Keratinocyte (primary cell): Measurements from ENCODE around the gene ZBTB46. TPM values are rescaled to one million over a fixed set of nuclear protein-coding genes. Genes with fewer than 3 reads are reported as not detected.

ENCODE experiments used
- DNase-seq: peaks from one replicate; pipeline ENCODE4 v3.0.0-alpha.2; 2011; ENCODE audit warnings: low read depth, missing footprints, low spot score
- FAIRE-seq: peaks from 2 replicates; lab custom pipeline; 2011; peaks lifted over from hg19 to GRCh38; lab: Jason Lieb, UNC
- H2AFZ ChIP-seq: 2 replicates; pipeline ENCODE4 v1.6.0; 2012; ENCODE audit warnings: low read length, control low read depth, inconsistent platforms; ENCODE audit not compliant: control insufficient read depth
- H3K27ac ChIP-seq: 2 replicates; pipeline ENCODE4 v1.5.1; 2011; ENCODE audit warnings: low read length; ENCODE audit not compliant: control insufficient read depth, insufficient read depth
- H3K27me3 ChIP-seq: 3 replicates; pipeline ENCODE4 v1.6.0; 2011; ENCODE audit warnings: low read length; ENCODE audit not compliant: control insufficient read depth, insufficient read depth; ENCODE audit errors: extremely low read depth
- H3K36me3 ChIP-seq, 2 experiments: 2 replicates in 1 of 2; 3 replicates in 1 of 2; pipeline ENCODE4 v1.5.1; 2011; ENCODE audit warnings: low read length in 2 of 2, mild to moderate bottlenecking in 1 of 2; ENCODE audit not compliant: control insufficient read depth in 2 of 2, insufficient read depth in 2 of 2; ENCODE audit errors: extremely low read depth in 1 of 2
- H3K4me1 ChIP-seq: 3 replicates; pipeline ENCODE4 v1.5.1; 2011; ENCODE audit warnings: low read length; ENCODE audit not compliant: control insufficient read depth, insufficient read depth; ENCODE audit errors: extremely low read depth
- H3K4me2 ChIP-seq: 3 replicates; pipeline ENCODE4 v1.6.0; 2011; ENCODE audit warnings: low read depth, low read length; ENCODE audit not compliant: control insufficient read depth, insufficient read depth; ENCODE audit errors: extremely low read depth
- H3K4me3 ChIP-seq, 3 experiments: fragments of 200-600 bp in 1 of 3; sonication (generic) in 1 of 3; 2 replicates in 2 of 3; 3 replicates in 1 of 3; pipeline ENCODE4 v1.5.1; 2011 to 2016; ENCODE audit warnings: low read length in 3 of 3, mild to moderate bottlenecking in 3 of 3, control low read depth in 2 of 3, inconsistent platforms in 1 of 3, low read depth in 1 of 3, mixed read lengths in 1 of 3, mixed run types in 1 of 3, moderate library complexity in 1 of 3; ENCODE audit not compliant: control insufficient read depth in 2 of 3, insufficient read depth in 2 of 3; ENCODE audit errors: extremely low read depth in 1 of 3
- H3K79me2 ChIP-seq: 2 replicates; pipeline ENCODE4 v1.6.0; 2012; ENCODE audit warnings: low read length; ENCODE audit not compliant: control insufficient read depth, insufficient read depth
- H3K9ac ChIP-seq: 3 replicates; pipeline ENCODE4 v1.6.0; 2011; ENCODE audit warnings: low read length; ENCODE audit not compliant: control insufficient read depth, insufficient read depth; ENCODE audit errors: extremely low read depth
- H3K9me1 ChIP-seq: 3 replicates; pipeline ENCODE4 v1.6.0; 2011; ENCODE audit warnings: low read length; ENCODE audit not compliant: control insufficient read depth, insufficient read depth; ENCODE audit errors: extremely low read depth
- H3K9me3 ChIP-seq: 2 replicates; pipeline ENCODE4 v1.5.1; 2012; ENCODE audit warnings: low read depth, low read length; ENCODE audit not compliant: control insufficient read depth
- H4K20me1 ChIP-seq: 3 replicates; pipeline ENCODE4 v1.6.0; 2011; ENCODE audit warnings: low read length; ENCODE audit not compliant: control insufficient read depth, insufficient read depth; ENCODE audit errors: extremely low read depth
- EZH2 ChIP-seq: IDR thresholded peaks from one replicate; pipeline ENCODE4 v1.6.1; 2012; ENCODE audit warnings: inconsistent platforms, mild to moderate bottlenecking, low read length, moderate library complexity
- dilution Hi-C: fragments of 300-500 bp; cut with MboI; formaldehyde crosslinking; loops from one replicate; pipeline ENCODE4 v1.7.0; 2020; ENCODE audit warnings: low sequenced_read_pairs; ENCODE audit not compliant: extremely low pct_ligation_motif_present
- polyA plus RNA-seq, 5 experiments: library from polyadenylated mRNA; depleted of rRNA in 3 of 5; stranded (reverse) in 3 of 5; stranded (forward) in 1 of 5; unstranded in 1 of 5; fragments of >200 nt; gene quantifications; 1 replicate in 1 of 5; 2 replicates in 3 of 5; 3 replicates in 1 of 5; pipeline versions ENCODE4 v1.2.1 to v1.2.3, GENCODE V29; 2011 to 2012; ENCODE audit warnings: missing spikeins in 2 of 5, low read depth in 1 of 5, low replicate concordance in 1 of 5
- TF ChIP-seq, protein P1 (sequence below), 3 experiments: IDR thresholded peaks in 1 of 3; conservative IDR thresholded peaks in 1 of 3; optimal IDR thresholded peaks in 1 of 3; 2 replicates in 2 of 3; 3 replicates in 1 of 3; pipeline versions ENCODE3 to v1.5.1; 2011; ENCODE audit warnings: low read length in 3 of 3, mild to moderate bottlenecking in 3 of 3, moderate library complexity in 2 of 3, control low read depth in 1 of 3, inconsistent platforms in 1 of 3; ENCODE audit not compliant: insufficient read depth in 2 of 3; ENCODE audit errors: extremely low read depth in 1 of 3

The ZBTB46 gene
- polyA plus RNA-seq, 1 donor (not counting 4 experiments of a cell fraction or from before 2014, with no cell fraction given) = 0.12 TPM

GRCh38 chr20:63702036-63702665 is 128.9 kb downstream of the ZBTB46 start:
- Histone ChIP-seq H3K4me2 (no peak overlapping the region), H3K9ac (no peak overlapping the region), H3K9me1 (no peaks in the 10 kb centered on the region), H3K27me3 (no peaks in the 10 kb centered on the region), H4K20me1 (peaks cover 4% of the 10 kb centered on the region), H3K27ac (no peak overlapping the region), H3K4me1 (peaks cover 38% of the 10 kb centered on the region), H3K36me3 (peaks cover 17 to 33% of the 10 kb centered on the region in 2 experiments), H3K4me3 (no peak overlapping the region), H3K79me2 (peaks cover 34% of the 10 kb centered on the region), H2AFZ (no peak overlapping the region), H3K9me3 (no peaks in the 10 kb centered on the region)
- DNase-seq (no peak), FAIRE-seq (no peak)
- TF ChIP-seq, protein P1, sequence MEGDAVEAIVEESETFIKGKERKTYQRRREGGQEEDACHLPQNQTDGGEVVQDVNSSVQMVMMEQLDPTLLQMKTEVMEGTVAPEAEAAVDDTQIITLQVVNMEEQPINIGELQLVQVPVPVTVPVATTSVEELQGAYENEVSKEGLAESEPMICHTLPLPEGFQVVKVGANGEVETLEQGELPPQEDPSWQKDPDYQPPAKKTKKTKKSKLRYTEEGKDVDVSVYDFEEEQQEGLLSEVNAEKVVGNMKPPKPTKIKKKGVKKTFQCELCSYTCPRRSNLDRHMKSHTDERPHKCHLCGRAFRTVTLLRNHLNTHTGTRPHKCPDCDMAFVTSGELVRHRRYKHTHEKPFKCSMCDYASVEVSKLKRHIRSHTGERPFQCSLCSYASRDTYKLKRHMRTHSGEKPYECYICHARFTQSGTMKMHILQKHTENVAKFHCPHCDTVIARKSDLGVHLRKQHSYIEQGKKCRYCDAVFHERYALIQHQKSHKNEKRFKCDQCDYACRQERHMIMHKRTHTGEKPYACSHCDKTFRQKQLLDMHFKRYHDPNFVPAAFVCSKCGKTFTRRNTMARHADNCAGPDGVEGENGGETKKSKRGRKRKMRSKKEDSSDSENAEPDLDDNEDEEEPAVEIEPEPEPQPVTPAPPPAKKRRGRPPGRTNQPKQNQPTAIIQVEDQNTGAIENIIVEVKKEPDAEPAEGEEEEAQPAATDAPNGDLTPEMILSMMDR (optimal IDR thresholded peaks at IDR 0.05 in 1 of 3, IDR thresholded peaks at IDR 0.05 in 1 of 3, conservative IDR thresholded peaks at IDR 0.05 in 1 of 3; ENCODE audit: extremely low read depth in 1 of 3, insufficient read depth in 2 of 3, low read length in 3 of 3) = no peak
- TF ChIP-seq EZH2 = no peak
- dilution Hi-C loops = no loop called here

GRCh38 chr20:63701329-63702035 is 129.6 kb downstream of the ZBTB46 start:
- peaks cover 17 to 33% of the 10 kb centered on the region in 2 experiments for H3K36me3 ChIP-seq
- no peak overlapping the region for H3K9ac ChIP-seq
- no peak overlapping the region for H3K4me2 ChIP-seq
- no peaks in the 10 kb centered on the region for H3K9me1 ChIP-seq
- no peaks in the 10 kb centered on the region for H3K27me3 ChIP-seq
- H3K27ac ChIP-seq = no peak overlapping the region
- no peaks in the 10 kb centered on the region for H3K9me3 ChIP-seq
- H3K4me3 ChIP-seq = no peak overlapping the region
- FAIRE-seq (no peak), DNase-seq (no peak)
- no peak for TF ChIP-seq EZH2
- TF ChIP-seq, protein P1 (optimal IDR thresholded peaks at IDR 0.05 in 1 of 3, IDR thresholded peaks at IDR 0.05 in 1 of 3, conservative IDR thresholded peaks at IDR 0.05 in 1 of 3; ENCODE audit: extremely low read depth in 1 of 3, insufficient read depth in 2 of 3, low read length in 3 of 3) = no peak
- H3K79me2 ChIP-seq = peaks cover 34% of the 10 kb centered on the region
- no peak overlapping the region for H2AFZ ChIP-seq
- H4K20me1 ChIP-seq = peaks cover 4% of the 10 kb centered on the region
- peaks cover 33% of the 10 kb centered on the region for H3K4me1 ChIP-seq
- dilution Hi-C loops = no loop called here
